Measurements from ENCODE around the gene SLC2A10.

Gene SLC2A10

GRCh38 chr20:46725186-46726165 lies 16.0 kb downstream of the SLC2A10 start:
- H3K27me3 ChIP-seq (ENCODE audit: control insufficient read depth in 1 of 2, insufficient read depth in 2 of 2, low read length in 2 of 2), result no peaks in the 10 kb centered on the region
- no peaks in the 10 kb centered on the region for H3K4me1 ChIP-seq (ENCODE audit: control insufficient read depth in 1 of 2, insufficient read depth in 2 of 2, low read length in 2 of 2)
- no peaks in the 10 kb centered on the region for H3K9me3 ChIP-seq (ENCODE audit: control insufficient read depth in 1 of 2, low read length in 2 of 2)
- H3K9ac ChIP-seq (ENCODE audit: low read depth in 1 of 2, low read length in 2 of 2), result no peak overlapping the region
- no peak overlapping the region for H3K27ac ChIP-seq (ENCODE audit: low read depth, low read length)
- H3K4me3 ChIP-seq (ENCODE audit: low read depth in 1 of 2, low read length in 2 of 2), result no peak overlapping the region
- peaks cover 0 to 2% of the 10 kb centered on the region in 2 donors for H3K36me3 ChIP-seq (ENCODE audit: control insufficient read depth in 1 of 2, insufficient read depth in 2 of 2, low read length in 2 of 2)

- Histone ChIP-seq H3K27ac (ENCODE audit: low read depth, low read length) (no peak overlapping the region), H3K4me1 (ENCODE audit: control insufficient read depth in 1 of 2, insufficient read depth in 2 of 2, low read length in 2 of 2) (no peaks in the 10 kb centered on the region), H3K36me3 (ENCODE audit: control insufficient read depth in 1 of 2, insufficient read depth in 2 of 2, low read length in 2 of 2) (no peaks in the 10 kb centered on the region), H3K27me3 (ENCODE audit: control insufficient read depth in 1 of 2, insufficient read depth in 2 of 2, low read length in 2 of 2) (no peaks in the 10 kb centered on the region), H3K9me3 (ENCODE audit: control insufficient read depth in 1 of 2, low read length in 2 of 2) (no peaks in the 10 kb centered on the region), H3K9ac (ENCODE audit: low read depth in 1 of 2, low read length in 2 of 2) (no peak overlapping the region), H3K4me3 (ENCODE audit: low read depth in 1 of 2, low read length in 2 of 2) (no peak overlapping the region)
Observed at GRCh38 chr20:46731770-46732169, 22.3 kb downstream of the SLC2A10 start.

GRCh38 chr20:46735436-46735835 lies 26.0 kb downstream of the SLC2A10 start:
- no peaks in the 10 kb centered on the region for H3K4me1 ChIP-seq (ENCODE audit: control insufficient read depth in 1 of 2, insufficient read depth in 2 of 2, low read length in 2 of 2)
- no peaks in the 10 kb centered on the region for H3K36me3 ChIP-seq (ENCODE audit: control insufficient read depth in 1 of 2, insufficient read depth in 2 of 2, low read length in 2 of 2)
- no peaks in the 10 kb centered on the region for H3K27me3 ChIP-seq (ENCODE audit: control insufficient read depth in 1 of 2, insufficient read depth in 2 of 2, low read length in 2 of 2)
- H3K27ac ChIP-seq (ENCODE audit: low read depth, low read length), result no peak overlapping the region
- H3K9ac ChIP-seq (ENCODE audit: low read depth in 1 of 2, low read length in 2 of 2), result no peak overlapping the region
- no peak overlapping the region for H3K4me3 ChIP-seq (ENCODE audit: low read depth in 1 of 2, low read length in 2 of 2)
- peaks cover 0 to under 1% of the 10 kb centered on the region in 2 donors for H3K9me3 ChIP-seq (ENCODE audit: control insufficient read depth in 1 of 2, low read length in 2 of 2)

GRCh38 chr20:46739431-46740213 lies 30.2 kb downstream of the SLC2A10 start:
- Histone ChIP-seq H3K36me3 (ENCODE audit: control insufficient read depth in 1 of 2, insufficient read depth in 2 of 2, low read length in 2 of 2) (no peaks in the 10 kb centered on the region), H3K27ac (ENCODE audit: low read depth, low read length) (no peak overlapping the region), H3K27me3 (ENCODE audit: control insufficient read depth in 1 of 2, insufficient read depth in 2 of 2, low read length in 2 of 2) (peaks cover 0 to 4% of the 10 kb centered on the region in 2 donors), H3K4me3 (ENCODE audit: low read depth in 1 of 2, low read length in 2 of 2) (no peak overlapping the region), H3K9me3 (ENCODE audit: control insufficient read depth in 1 of 2, low read length in 2 of 2) (peaks cover 0 to 3% of the 10 kb centered on the region in 2 donors), H3K4me1 (ENCODE audit: control insufficient read depth in 1 of 2, insufficient read depth in 2 of 2, low read length in 2 of 2) (no peaks in the 10 kb centered on the region), H3K9ac (ENCODE audit: low read depth in 1 of 2, low read length in 2 of 2) (no peak overlapping the region)

- Histone ChIP-seq H3K27ac (ENCODE audit: low read depth, low read length) (no peak overlapping the region), H3K27me3 (ENCODE audit: control insufficient read depth in 1 of 2, insufficient read depth in 2 of 2, low read length in 2 of 2) (peaks cover 0 to 4% of the 10 kb centered on the region in 2 donors), H3K4me3 (ENCODE audit: low read depth in 1 of 2, low read length in 2 of 2) (no peak overlapping the region)
Observed at GRCh38 chr20:46740214-46740609, 30.8 kb downstream of the SLC2A10 start.

GRCh38 chr20:46741924-46742668 lies 32.6 kb downstream of the SLC2A10 start:
- no peaks in the 10 kb centered on the region for H3K4me1 ChIP-seq (ENCODE audit: control insufficient read depth in 1 of 2, insufficient read depth in 2 of 2, low read length in 2 of 2)
- H3K27ac ChIP-seq (ENCODE audit: low read depth, low read length), result no peak overlapping the region
- no peak overlapping the region for H3K4me3 ChIP-seq (ENCODE audit: low read depth in 1 of 2, low read length in 2 of 2)
- H3K36me3 ChIP-seq (ENCODE audit: control insufficient read depth in 1 of 2, insufficient read depth in 2 of 2, low read length in 2 of 2), result no peaks in the 10 kb centered on the region
- peaks cover 0 to 3% of the 10 kb centered on the region in 2 donors for H3K9me3 ChIP-seq (ENCODE audit: control insufficient read depth in 1 of 2, low read length in 2 of 2)
- no peak overlapping the region for H3K9ac ChIP-seq (ENCODE audit: low read depth in 1 of 2, low read length in 2 of 2)
- H3K27me3 ChIP-seq (ENCODE audit: control insufficient read depth in 1 of 2, insufficient read depth in 2 of 2, low read length in 2 of 2), result peaks cover 0 to 11% of the 10 kb centered on the region in 2 donors

More at GRCh38 chr20:46740214-46740609, 30.8 kb downstream of the SLC2A10 start:
- Histone ChIP-seq H3K36me3 (ENCODE audit: control insufficient read depth in 1 of 2, insufficient read depth in 2 of 2, low read length in 2 of 2) (no peaks in the 10 kb centered on the region), H3K9ac (ENCODE audit: low read depth in 1 of 2, low read length in 2 of 2) (no peak overlapping the region), H3K9me3 (ENCODE audit: control insufficient read depth in 1 of 2, low read length in 2 of 2) (peaks cover 0 to 3% of the 10 kb centered on the region in 2 donors), H3K4me1 (ENCODE audit: control insufficient read depth in 1 of 2, insufficient read depth in 2 of 2, low read length in 2 of 2) (no peaks in the 10 kb centered on the region)

GRCh38 chr20:46742669-46743045 lies 33.2 kb downstream of the SLC2A10 start:
- Histone ChIP-seq H3K27ac (ENCODE audit: low read depth, low read length) (no peak overlapping the region), H3K36me3 (ENCODE audit: control insufficient read depth in 1 of 2, insufficient read depth in 2 of 2, low read length in 2 of 2) (no peaks in the 10 kb centered on the region), H3K4me1 (ENCODE audit: control insufficient read depth in 1 of 2, insufficient read depth in 2 of 2, low read length in 2 of 2) (no peaks in the 10 kb centered on the region), H3K27me3 (ENCODE audit: control insufficient read depth in 1 of 2, insufficient read depth in 2 of 2, low read length in 2 of 2) (peaks cover 0 to 12% of the 10 kb centered on the region in 2 donors), H3K9ac (ENCODE audit: low read depth in 1 of 2, low read length in 2 of 2) (no peak overlapping the region), H3K4me3 (ENCODE audit: low read depth in 1 of 2, low read length in 2 of 2) (no peak overlapping the region), H3K9me3 (ENCODE audit: control insufficient read depth in 1 of 2, low read length in 2 of 2) (peaks cover 0 to 3% of the 10 kb centered on the region in 2 donors)

GRCh38 chr20:46743088-46743487 lies 33.6 kb downstream of the SLC2A10 start:
- Histone ChIP-seq H3K27ac (ENCODE audit: low read depth, low read length) (no peak overlapping the region), H3K9ac (ENCODE audit: low read depth in 1 of 2, low read length in 2 of 2) (no peak overlapping the region), H3K36me3 (ENCODE audit: control insufficient read depth in 1 of 2, insufficient read depth in 2 of 2, low read length in 2 of 2) (no peaks in the 10 kb centered on the region), H3K9me3 (ENCODE audit: control insufficient read depth in 1 of 2, low read length in 2 of 2) (peaks cover 0 to 3% of the 10 kb centered on the region in 2 donors), H3K4me1 (ENCODE audit: control insufficient read depth in 1 of 2, insufficient read depth in 2 of 2, low read length in 2 of 2) (no peaks in the 10 kb centered on the region), H3K27me3 (ENCODE audit: control insufficient read depth in 1 of 2, insufficient read depth in 2 of 2, low read length in 2 of 2) (peaks cover 0 to 12% of the 10 kb centered on the region in 2 donors), H3K4me3 (ENCODE audit: low read depth in 1 of 2, low read length in 2 of 2) (no peak overlapping the region)

- Histone ChIP-seq H3K9ac (ENCODE audit: low read depth in 1 of 2, low read length in 2 of 2) (no peak overlapping the region), H3K4me1 (ENCODE audit: control insufficient read depth in 1 of 2, insufficient read depth in 2 of 2, low read length in 2 of 2) (no peaks in the 10 kb centered on the region), H3K9me3 (ENCODE audit: control insufficient read depth in 1 of 2, low read length in 2 of 2) (no peaks in the 10 kb centered on the region), H3K4me3 (ENCODE audit: low read depth in 1 of 2, low read length in 2 of 2) (no peak overlapping the region), H3K27ac (ENCODE audit: low read depth, low read length) (no peak overlapping the region), H3K27me3 (ENCODE audit: control insufficient read depth in 1 of 2, insufficient read depth in 2 of 2, low read length in 2 of 2) (peaks cover 0 to 13% of the 10 kb centered on the region in 2 donors), H3K36me3 (ENCODE audit: control insufficient read depth in 1 of 2, insufficient read depth in 2 of 2, low read length in 2 of 2) (no peaks in the 10 kb centered on the region)
Observed at GRCh38 chr20:46746956-46747526, 37.6 kb downstream of the SLC2A10 start.

Data from duodenal mucosa (tissue), 2 donors.